ENCODE measurements around the gene TNRC6B.

DNA sequence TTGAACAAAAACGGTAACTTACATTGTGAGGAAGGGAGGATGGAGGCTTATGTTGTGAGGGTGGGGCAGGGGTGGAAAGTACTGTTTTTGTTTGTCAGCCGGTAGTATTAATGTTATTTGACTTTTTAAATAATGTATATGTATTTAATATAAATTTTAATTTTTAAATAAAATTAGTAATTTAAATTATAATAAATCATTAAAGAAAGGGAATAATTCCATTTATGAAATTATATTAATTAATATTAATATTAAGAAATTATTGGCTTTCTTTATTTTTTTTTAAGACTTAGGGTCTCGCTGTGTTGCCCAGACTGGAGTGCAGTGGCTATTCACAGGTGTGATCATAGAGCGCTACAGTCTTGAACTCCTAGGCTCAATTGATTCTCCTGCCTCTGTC lies 24.0 kb upstream of the TNRC6B start:
- TF ChIP-seq, protein P1, sequence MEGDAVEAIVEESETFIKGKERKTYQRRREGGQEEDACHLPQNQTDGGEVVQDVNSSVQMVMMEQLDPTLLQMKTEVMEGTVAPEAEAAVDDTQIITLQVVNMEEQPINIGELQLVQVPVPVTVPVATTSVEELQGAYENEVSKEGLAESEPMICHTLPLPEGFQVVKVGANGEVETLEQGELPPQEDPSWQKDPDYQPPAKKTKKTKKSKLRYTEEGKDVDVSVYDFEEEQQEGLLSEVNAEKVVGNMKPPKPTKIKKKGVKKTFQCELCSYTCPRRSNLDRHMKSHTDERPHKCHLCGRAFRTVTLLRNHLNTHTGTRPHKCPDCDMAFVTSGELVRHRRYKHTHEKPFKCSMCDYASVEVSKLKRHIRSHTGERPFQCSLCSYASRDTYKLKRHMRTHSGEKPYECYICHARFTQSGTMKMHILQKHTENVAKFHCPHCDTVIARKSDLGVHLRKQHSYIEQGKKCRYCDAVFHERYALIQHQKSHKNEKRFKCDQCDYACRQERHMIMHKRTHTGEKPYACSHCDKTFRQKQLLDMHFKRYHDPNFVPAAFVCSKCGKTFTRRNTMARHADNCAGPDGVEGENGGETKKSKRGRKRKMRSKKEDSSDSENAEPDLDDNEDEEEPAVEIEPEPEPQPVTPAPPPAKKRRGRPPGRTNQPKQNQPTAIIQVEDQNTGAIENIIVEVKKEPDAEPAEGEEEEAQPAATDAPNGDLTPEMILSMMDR (IDR thresholded peaks at IDR 0.05; ENCODE audit: poor library complexity, severe bottlenecking), result no peak
- TF ChIP-seq RAD21 (conservative IDR thresholded peaks at IDR 0.05) (no peak), EZH2 (IDR thresholded peaks at IDR 0.05; ENCODE audit: borderline replicate concordance, insufficient read depth, low read length, poor library complexity, severe bottlenecking) (no peak), POLR2AphosphoS5 (IDR thresholded peaks at IDR 0.05) (no peak), MXI1 (conservative IDR thresholded peaks at IDR 0.05; ENCODE audit: poor library complexity, severe bottlenecking) (no peak)

Measured in neural cell (in vitro differentiated cells).